ENCODE measurements around the gene DGCR6L.
"Not testable (repeated sequence)": the region's sequence is repeated elsewhere in the genome, so short reads cannot be mapped to it uniquely, and the experiment has no call there.

The DGCR6L gene

GRCh38 chr22:20319745-20320658 lies at the start of gene DGCR6L:
Gene DGCR6L (minus strand): TSS chr22:20320060. CDS start chr22:20319988, 72 bp downstream.
- DNase-seq (ENCODE audit: low read depth in 3 of 3), result peak; percentile 95 to 97 (median 97)

DNA sequence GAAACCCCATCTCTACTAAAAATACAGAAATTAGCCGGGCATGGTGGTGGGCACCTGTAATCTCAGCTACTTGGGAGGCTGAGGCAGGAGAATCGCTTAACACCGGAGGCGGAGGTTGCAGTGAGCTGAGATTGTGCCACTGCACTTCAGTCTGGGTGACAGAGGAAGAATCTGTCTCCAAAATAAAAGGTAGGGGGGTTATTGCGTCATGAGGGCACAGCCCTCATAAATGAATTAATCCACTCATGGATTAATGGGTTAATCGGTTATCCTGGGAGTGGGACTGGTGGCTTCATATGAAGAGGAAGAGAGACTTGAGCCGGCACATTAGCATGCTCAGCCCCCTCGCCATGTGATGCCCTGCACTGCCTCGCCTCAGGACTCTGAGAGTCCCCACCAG lies 49.0 kb upstream of the DGCR6L start:
- DNase-seq (ENCODE audit: low read depth in 3 of 3), result not testable (repeated sequence)

GRCh38 chr22:20366841-20367240 lies 47.0 kb upstream of the DGCR6L start:
- not testable (repeated sequence) for DNase-seq (ENCODE audit: low read depth in 3 of 3)

GRCh38 chr22:20364335-20365260 lies 44.7 kb upstream of the DGCR6L start:
- DNase-seq (ENCODE audit: low read depth in 3 of 3), result not testable (repeated sequence)

DNA sequence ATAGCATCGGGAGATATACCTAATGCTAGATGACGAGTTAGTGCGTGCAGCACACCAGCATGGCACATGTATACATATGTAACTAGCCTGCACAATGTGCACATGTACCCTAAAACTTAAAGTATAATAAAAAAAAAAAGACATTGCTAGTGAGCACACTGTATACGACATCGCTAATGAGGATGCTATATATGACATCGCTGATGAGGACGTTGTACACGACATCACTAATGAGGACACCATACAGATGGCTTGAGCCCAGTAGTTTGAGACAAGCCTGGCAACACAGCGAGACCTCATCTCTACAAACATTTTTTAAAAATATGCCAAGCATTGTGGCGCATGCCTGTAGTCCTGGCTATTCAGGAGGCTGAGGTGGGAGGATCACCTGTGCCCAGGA lies 42.5 kb upstream of the DGCR6L start:
- DNase-seq (ENCODE audit: low read depth in 3 of 3), result not testable (repeated sequence)

DNA sequence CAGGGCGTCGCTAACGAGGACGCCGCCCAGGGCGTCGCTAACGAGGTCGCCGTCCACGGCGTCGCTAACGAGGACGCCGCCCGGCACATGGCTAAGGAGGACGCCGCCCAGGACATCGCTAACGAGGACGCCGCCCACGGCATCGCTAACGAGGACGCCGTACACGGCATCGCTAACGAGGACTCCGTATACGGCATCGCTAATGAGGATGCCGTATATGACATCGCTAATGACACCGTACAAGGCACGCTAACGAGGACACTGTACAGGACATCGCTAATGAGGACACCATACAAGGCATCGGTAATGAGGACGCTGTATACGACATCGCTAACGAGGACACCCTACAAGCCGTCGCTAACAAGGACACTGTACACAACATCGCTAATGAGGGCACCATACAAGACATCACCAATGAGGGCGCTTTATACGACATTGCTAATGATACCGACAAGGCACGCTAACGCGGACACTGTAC lies 41.9 kb upstream of the DGCR6L start:
- DNase-seq (ENCODE audit: low read depth in 3 of 3), result not testable (repeated sequence)

DNA sequence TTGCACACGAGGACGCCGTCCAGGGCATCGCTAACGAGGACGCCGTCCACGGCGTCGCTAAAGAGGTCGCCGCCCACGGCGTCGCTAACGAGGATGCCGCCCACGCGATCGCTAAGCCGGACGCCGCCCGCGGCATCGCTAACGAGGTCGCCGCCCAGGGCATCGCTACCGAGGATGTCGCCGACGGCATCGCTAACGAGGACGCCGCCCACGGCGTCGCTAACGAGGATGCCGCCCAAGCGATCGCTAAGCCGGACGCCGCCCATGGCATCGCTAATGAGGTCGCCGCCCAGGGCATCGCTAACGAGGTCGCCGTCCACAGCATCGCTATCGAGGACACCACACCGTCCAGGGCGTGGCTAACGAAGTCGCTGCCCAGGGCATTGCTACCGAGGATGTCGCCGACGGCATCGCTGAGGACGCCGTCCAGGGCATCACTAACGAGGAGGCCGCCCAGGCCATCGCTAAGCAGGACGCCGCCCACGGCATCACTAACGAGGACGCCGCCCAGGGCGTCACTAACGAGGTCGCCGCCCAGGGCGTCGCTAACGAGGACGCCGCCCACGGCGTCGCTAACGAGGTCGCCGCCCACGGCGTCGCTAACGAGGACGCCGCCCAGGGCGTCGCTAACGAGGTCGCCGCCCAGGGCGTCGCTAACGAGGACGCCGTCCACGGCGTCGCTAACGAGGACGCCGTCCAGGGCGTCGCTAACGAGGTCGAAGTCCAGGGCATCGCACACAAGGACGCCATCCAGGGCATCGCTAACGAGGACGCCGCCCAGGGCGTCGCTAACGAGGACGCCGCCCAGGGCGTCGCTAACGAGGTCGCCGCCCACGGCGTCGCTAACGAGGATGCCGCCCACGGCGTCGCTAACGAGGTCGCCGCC lies 41.2 kb upstream of the DGCR6L start:
- DNase-seq (ENCODE audit: low read depth in 3 of 3), result not testable (repeated sequence)

DNA sequence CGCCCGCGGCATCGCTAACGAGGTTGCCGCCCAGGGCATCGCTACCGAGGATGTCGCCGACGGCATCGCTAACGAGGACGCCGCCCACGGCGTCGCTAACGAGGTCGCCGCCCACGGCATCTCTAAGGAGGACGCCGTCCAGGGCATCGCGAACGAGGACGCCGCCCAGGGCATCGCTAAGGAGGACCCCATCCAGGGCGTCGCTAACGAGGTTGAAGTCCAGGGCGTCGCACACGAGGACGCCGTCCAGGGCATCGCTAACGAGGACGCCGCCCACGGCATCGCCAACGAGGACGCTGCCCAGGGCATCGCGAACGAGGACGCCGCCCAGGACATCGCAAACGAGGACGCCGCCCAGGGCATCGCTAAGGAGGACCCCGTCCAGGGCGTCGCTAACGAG lies 40.4 kb upstream of the DGCR6L start:
- not testable (repeated sequence) for DNase-seq (ENCODE audit: low read depth in 3 of 3)

DNA sequence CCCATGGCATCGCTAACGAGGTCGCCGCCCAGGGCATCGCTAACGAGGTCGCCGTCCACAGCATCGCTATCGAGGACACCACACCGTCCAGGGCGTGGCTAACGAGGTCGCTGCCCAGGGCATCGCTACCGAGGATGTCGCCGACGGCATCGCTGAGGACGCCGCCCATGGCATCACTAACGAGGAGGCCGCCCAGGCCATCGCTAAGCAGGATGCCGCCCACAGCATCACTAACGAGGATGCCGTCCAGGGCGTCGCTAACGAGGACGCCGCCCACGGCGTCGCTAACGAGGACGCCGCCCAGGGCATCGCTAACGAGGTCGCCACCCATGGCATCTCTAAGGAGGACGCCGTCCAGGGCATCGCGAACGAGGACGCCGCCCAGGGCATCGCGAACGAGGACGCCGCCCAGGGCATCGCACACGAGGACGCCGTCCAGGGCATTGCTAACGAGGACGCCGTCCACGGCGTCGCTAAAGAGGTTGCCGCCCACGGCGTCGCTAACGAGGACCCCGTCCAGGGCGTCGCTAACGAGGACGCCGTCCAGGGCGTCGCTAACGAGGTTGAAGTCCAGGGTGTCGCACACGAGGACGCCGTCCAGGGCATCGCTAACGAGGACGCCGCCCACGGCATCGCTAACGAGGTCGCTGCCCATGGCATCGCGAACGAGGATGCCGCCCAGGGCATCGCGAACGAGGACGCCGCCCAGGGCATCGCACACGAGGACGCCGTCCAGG lies 38.8 kb upstream of the DGCR6L start:
- DNase-seq (ENCODE audit: low read depth in 3 of 3), result not testable (repeated sequence)

- DNase-seq (ENCODE audit: low read depth in 3 of 3), result not testable (repeated sequence)
These were observed 38.1 kb upstream of the DGCR6L start for GRCh38 chr22:20357967-20358366.

DNA sequence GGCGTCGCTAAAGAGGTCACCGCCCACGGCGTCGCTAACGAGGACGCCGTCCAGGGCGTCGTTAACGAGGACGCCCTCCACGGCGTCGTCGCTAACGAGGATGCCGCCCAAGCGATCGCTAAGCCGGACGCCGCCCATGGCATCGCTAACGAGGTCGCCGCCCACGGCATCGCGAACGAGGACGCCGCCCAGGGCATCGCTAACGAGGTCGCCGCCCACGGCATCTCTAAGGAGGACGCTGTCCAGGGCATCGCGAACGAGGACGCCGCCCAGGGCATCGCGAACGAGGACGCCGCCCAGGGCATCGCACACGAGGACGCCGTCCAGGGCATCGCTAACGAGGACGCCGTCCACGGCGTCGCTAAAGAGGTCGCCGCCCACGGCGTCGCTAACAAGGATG lies 37.0 kb upstream of the DGCR6L start:
- DNase-seq (ENCODE audit: low read depth in 3 of 3), result not testable (repeated sequence)

DNA sequence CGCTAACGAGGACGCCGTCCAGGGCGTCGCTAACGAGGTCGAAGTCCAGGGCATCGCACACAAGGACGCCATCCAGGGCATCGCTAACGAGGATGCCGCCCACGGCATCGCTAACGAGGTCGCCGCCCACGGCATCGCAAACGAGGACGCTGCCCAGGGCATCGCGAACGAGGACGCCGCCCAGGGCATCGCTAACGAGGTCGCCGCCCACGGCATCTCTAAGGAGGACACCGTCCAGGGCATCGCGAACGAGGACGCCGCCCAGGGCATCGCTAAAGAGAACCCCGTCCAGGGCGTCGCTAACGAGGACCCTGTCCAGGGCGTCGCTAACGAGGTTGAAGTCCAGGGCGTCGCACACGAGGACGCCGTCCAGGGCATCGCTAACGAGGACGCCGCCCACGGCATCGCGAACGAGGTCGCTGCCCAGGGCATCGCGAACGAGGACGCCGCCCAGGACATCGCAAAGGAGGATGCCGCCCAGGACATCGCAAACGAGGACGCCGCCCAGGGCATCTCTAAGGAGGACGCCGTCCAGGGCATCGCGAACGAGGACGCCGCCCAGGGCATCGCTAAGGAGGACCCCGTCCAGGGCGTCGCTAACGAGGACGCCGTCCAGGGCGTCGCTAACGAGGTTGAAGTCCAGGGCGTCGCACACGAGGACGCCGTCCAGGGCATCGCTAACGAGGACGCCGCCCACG lies 36.2 kb upstream of the DGCR6L start:
- DNase-seq (ENCODE audit: low read depth in 3 of 3), result not testable (repeated sequence)

DNA sequence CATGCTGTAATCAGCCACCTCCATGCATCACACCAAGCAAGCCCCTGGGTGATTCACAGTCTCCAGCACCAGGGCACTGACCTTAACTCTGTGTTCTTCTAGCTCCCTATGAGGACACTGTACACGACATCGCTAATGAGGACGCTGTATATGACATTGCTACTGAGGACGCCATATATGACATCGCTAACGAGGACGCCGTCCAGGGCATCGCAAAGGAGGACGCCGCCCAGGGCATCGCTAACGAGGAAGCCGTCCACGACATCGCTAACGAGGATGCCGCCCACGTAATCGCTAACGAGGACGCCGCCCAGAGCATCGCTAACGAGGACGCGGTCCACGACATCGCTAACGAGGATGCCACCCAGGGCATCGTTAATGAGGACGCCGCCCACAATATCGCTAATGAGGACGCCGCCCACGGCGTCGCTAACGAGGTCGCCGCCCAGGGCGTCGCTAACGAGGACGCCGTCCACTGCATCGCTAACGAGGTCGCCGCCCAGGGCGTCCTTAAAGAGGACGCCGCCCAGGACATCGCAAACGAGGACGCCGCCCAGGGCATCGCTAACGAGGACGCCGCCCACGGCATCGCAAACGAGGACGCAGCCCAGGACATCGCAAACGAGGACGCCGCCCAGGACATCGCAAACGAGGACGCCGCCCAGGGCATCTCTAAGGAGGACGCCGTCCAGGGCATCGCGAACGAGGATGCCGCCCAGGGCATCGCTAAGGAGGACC lies 34.5 kb upstream of the DGCR6L start:
- DNase-seq (ENCODE audit: low read depth in 3 of 3), result no peak

DNA sequence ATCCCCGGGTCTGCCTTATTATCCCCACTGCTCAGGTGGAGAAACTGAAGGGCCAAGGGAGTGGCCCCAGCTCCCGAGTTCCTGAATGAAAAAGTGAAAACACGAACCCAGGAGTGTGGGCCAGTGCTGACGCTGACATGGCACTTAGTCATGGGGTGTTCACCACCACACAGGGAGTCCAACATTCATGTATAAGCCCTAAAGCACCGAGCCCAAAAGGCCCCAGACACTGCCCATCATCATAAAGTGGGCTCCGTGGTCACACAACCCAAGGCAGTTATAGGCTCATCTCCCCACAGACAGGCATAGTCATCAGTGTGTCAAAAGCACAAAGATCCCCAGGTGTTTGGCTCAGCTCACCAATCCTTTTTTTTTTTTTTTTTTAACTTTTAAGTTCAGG lies 32.7 kb upstream of the DGCR6L start:
- not testable (repeated sequence) for DNase-seq (ENCODE audit: low read depth in 3 of 3)

GRCh38 chr22:20346553-20346952 lies 26.7 kb upstream of the DGCR6L start:
- not testable (repeated sequence) for DNase-seq (ENCODE audit: low read depth in 3 of 3)

GRCh38 chr22:20338291-20338690 lies 18.4 kb upstream of the DGCR6L start:
- not testable (repeated sequence) for DNase-seq (ENCODE audit: low read depth in 3 of 3)

DNA sequence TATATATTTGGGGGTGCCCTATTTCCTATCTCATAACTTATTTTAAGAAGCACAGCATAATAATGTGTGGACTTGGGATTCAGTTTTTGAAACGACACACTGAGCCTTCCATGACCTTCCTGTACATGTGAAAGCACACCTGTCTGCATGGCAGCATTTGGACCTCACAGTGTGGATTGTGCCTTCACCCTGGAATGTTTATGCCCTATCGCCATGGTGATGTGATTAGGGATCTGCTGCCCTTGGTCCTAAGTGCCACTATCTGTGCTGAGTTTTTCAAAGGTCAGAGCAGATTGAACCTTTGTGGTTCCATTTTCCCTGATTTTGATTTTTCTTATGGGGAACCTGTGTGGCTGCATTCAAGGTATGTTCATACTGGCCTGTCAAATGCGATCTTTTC lies 17.9 kb upstream of the DGCR6L start:
- DNase-seq (ENCODE audit: low read depth in 3 of 3), result not testable (repeated sequence)

DNA sequence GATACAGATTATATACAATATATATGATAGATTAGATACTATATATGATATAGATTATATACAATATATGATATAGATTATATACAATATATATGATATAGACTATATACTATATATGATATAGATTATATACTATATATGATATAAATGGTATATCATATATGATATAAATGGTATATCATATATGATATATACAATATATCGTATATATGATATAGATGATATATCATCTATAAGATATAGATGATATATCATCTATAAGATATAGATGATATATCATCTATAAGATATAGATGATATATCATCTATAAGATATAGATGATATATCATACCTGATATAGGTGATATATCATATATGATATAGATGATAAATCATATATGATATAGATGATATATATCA lies 16.7 kb upstream of the DGCR6L start:
- not testable (repeated sequence) for DNase-seq (ENCODE audit: low read depth in 3 of 3)

DNA sequence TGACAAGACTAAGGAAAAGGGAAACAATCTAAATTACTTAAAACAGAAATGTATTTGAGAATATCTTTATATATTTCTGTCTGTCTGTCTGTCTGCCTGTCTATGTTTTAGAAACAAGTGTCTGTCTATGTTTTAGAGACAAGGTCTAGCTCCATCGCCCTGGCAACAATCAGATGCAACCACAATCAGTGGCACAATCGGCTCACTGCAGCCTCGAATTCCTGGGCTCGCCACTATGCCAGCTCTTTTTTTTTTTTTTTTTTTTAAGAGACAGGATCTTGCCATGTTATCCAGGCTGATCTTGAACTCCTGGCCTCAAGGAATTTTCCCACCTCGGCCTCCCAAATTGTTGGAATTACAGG lies 8.7 kb upstream of the DGCR6L start:
- DNase-seq (ENCODE audit: low read depth in 3 of 3), result not testable (repeated sequence)

Data from stimulated activated CD4-positive, alpha-beta T cell treated with anti-CD3 and anti-CD28 coated beads, TNF-alpha, amount 100 ng/mL, for 24 hours (primary cell).